SU-DHL-6 (cell line): ENCODE results near the gene KLRC4.
"Not testable (repeated sequence)": the region's sequence is repeated elsewhere in the genome, so short reads cannot be mapped to it uniquely, and the experiment has no call there.

Experiments
- EZH2phosphoT487 ChIP-seq: fragments of 200-600 bp; sonication (generic), shearing (Covaris generic); conservative IDR thresholded peaks from 2 replicates; pipeline ENCODE4 v1.6.1; 2018; ENCODE audit warnings: mild to moderate bottlenecking, antibody characterized with exemption, low read length, moderate library complexity, mixed read lengths
- TF ChIP-seq, protein P1 (sequence below): fragments of 200-600 bp; sonication (generic); IDR thresholded peaks from one replicate; pipeline ENCODE4 v1.5.1; 2017; ENCODE audit warnings: antibody characterized with exemption, mild to moderate bottlenecking, low read length, moderate library complexity; ENCODE audit not compliant: insufficient read depth, poor library complexity, severe bottlenecking

DNA sequence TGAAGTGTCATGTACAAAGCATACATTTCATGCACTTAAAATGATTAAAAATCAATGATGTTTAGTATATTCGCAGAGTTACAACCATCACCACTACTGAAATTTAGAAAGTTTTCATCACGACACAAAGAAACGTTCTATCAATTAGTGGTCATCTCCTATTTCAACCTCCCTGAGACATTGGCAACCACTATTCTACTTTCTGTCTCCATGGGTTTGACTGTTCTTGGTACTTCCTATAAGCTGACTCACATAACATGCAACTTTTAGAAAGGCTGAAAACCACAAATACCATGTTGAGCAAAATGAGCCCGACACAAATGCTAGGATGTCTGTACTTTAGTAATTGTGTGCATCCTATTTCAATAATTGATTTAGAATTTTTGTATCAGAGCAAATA lies 21.1 kb upstream of the KLRC4 start:
- TF ChIP-seq, protein P1, sequence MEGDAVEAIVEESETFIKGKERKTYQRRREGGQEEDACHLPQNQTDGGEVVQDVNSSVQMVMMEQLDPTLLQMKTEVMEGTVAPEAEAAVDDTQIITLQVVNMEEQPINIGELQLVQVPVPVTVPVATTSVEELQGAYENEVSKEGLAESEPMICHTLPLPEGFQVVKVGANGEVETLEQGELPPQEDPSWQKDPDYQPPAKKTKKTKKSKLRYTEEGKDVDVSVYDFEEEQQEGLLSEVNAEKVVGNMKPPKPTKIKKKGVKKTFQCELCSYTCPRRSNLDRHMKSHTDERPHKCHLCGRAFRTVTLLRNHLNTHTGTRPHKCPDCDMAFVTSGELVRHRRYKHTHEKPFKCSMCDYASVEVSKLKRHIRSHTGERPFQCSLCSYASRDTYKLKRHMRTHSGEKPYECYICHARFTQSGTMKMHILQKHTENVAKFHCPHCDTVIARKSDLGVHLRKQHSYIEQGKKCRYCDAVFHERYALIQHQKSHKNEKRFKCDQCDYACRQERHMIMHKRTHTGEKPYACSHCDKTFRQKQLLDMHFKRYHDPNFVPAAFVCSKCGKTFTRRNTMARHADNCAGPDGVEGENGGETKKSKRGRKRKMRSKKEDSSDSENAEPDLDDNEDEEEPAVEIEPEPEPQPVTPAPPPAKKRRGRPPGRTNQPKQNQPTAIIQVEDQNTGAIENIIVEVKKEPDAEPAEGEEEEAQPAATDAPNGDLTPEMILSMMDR: not testable (repeated sequence)
- not testable (repeated sequence) for TF ChIP-seq EZH2phosphoT487
